ENCODE data around the gene CKM.
"Not testable (repeated sequence)": the region's sequence is repeated elsewhere in the genome, so short reads cannot be mapped to it uniquely, and the experiment has no call there.

Gene CKM

GRCh38 chr19:45290381-45290931, 32.2 kb downstream of the CKM start:
- ATAC-seq: no peak
- DNase-seq: no peak

GRCh38 chr19:45283443-45284033, 39.1 kb downstream of the CKM start:
- no peak for ATAC-seq
- DNase-seq: no peak

- ATAC-seq: peak; percentile 32
- DNase-seq: no peak
Observed at GRCh38 chr19:45280471-45280961, 42.2 kb downstream of the CKM start.

GRCh38 chr19:45279587-45280192, 43.0 kb downstream of the CKM start:
- ATAC-seq: no peak

GRCh38 chr19:45278087-45278486, 44.6 kb downstream of the CKM start:
- ATAC-seq (no peak), DNase-seq (no peak)

More at GRCh38 chr19:45279587-45280192, 43.0 kb downstream of the CKM start:
- no peak for DNase-seq

- ATAC-seq: no peak
- no peak for DNase-seq
Observed at GRCh38 chr19:45276284-45276687, 46.4 kb downstream of the CKM start.

- ATAC-seq (no peak), DNase-seq (no peak)
Observed at GRCh38 chr19:45275370-45275971, 47.2 kb downstream of the CKM start.

GRCh38 chr19:45273521-45273855, 49.2 kb downstream of the CKM start:
- ATAC-seq (no peak), DNase-seq (no peak)

GRCh38 chr19:45271735-45272108, 51.0 kb downstream of the CKM start:
- DNase-seq: no peak

GRCh38 chr19:45271098-45271734, 51.5 kb downstream of the CKM start:
- ATAC-seq (no peak), DNase-seq (no peak)

More at GRCh38 chr19:45271735-45272108, 51.0 kb downstream of the CKM start:
- ATAC-seq: no peak

GRCh38 chr19:45269939-45270338, 52.7 kb downstream of the CKM start:
- not testable (repeated sequence) for ATAC-seq

GRCh38 chr19:45267296-45267695, 55.4 kb downstream of the CKM start:
- DNase-seq (no peak), ATAC-seq (no peak)

More at GRCh38 chr19:45269939-45270338, 52.7 kb downstream of the CKM start:
- DNase-seq: not testable (repeated sequence)

- DNase-seq (no peak), ATAC-seq (peak; percentile 19)
Observed at GRCh38 chr19:45265375-45265774, 57.3 kb downstream of the CKM start.

- no peak for DNase-seq
- no peak for ATAC-seq
Observed at GRCh38 chr19:45264781-45265317, 57.8 kb downstream of the CKM start.

GRCh38 chr19:45263013-45263412, 59.7 kb downstream of the CKM start:
- ATAC-seq (no peak), DNase-seq (no peak)

GRCh38 chr19:45262570-45262969, 60.1 kb downstream of the CKM start:
- no peak for ATAC-seq
- no peak for DNase-seq

GRCh38 chr19:45258862-45259261, 63.8 kb downstream of the CKM start:
- ATAC-seq: no peak
- DNase-seq: no peak

- ATAC-seq: no peak
Observed at GRCh38 chr19:45256836-45257235, 65.8 kb downstream of the CKM start.

More at GRCh38 chr19:45256836-45257235, 65.8 kb downstream of the CKM start:
- DNase-seq: no peak

All from stimulated activated naive CD8-positive, alpha-beta T cell treated with anti-CD3 and anti-CD28 coated beads, Interleukin-15, Interleukin-2, amounts not matched to agents 100 U/mL and 50 U/mL, for 24 hours (primary cell).